Measurements from ENCODE around the gene SLCO4A1. TPM values are rescaled to one million over a fixed set of nuclear protein-coding genes. Genes with fewer than 3 reads are reported as not detected.
A peak's percentile ranks its signal among the peaks of the same experiment; 100 is the strongest.
"Not testable (repeated sequence)": the region's sequence is repeated elsewhere in the genome, so short reads cannot be mapped to it uniquely, and the experiment has no call there.

The SLCO4A1 gene
- total RNA-seq, 2 donors from 2014 or later, result 26.1 to 34.6 TPM

DNA sequence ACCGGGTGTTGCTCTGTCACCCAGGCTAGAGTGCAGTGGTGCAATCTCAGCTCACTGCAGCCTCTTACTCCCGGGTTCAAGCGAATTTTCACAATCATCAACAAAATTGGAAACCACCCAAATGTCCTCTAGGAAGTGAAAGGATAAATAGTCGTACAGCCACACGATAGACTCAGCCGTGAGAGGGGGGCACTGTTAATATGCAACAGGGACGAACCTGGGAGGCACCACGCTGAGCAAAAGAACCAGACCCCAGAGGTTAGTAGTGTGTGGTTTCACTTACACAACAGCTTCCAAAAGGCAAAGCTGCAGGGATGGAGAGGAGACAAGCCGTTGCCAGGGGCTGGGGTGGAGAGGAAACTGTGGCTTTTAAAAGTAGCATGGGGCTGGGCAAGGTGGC lies 36.2 kb downstream of the SLCO4A1 start:
- Mint-ChIP-seq H3K27ac (no peak overlapping the region), H3K4me1 (ENCODE audit: low read depth) (peaks cover 5% of the 10 kb centered on the region), H3K27me3 (ENCODE audit: low read depth) (no peaks in the 10 kb centered on the region), H3K4me3 (no peak overlapping the region), H3K9me3 (no peaks in the 10 kb centered on the region), H3K36me3 (ENCODE audit: insufficient read depth in 2 of 2) (peaks cover 0 to 2% of the 10 kb centered on the region in 2 donors)
- no peak for ATAC-seq (replicated peaks in 1 of 2)
- DNase-seq, result no peak

DNA sequence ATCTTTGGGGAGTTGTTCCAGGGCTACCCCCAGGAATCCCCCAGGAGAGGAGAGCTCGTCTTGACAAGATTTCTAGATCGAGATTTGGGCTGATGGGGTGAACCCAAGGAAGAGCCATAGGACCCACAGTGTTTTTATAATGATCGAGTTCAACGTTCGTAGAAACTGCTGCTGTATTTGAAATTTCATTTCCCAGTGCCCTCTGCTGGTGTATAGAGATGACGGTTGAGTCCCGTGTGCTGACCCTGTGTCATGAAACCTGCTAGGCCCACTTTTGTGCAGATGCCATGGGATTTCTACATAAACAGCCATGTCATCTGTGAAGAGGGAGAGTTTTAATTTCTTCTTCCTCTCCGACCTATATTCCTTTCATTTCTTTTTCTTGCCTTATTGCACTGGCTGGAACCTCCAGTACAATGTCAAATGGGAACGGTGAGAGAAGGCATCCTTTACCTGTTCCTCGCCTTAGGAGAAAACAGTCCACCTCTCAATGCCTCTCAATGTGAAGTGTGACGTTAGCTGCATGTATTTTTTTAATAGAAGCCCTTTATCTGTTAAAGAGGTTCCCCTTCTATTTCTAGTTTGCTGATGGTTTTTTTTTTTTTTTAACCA lies 37.8 kb downstream of the SLCO4A1 start:
- H3K27ac Mint-ChIP-seq, result no peak overlapping the region
- no peaks in the 10 kb centered on the region for H3K27me3 Mint-ChIP-seq (ENCODE audit: low read depth)
- peaks cover 0 to 2% of the 10 kb centered on the region in 2 donors for H3K36me3 Mint-ChIP-seq (ENCODE audit: insufficient read depth in 2 of 2)
- H3K4me1 Mint-ChIP-seq (ENCODE audit: low read depth), result peaks cover 5% of the 10 kb centered on the region
- H3K9me3 Mint-ChIP-seq, result no peaks in the 10 kb centered on the region
- ATAC-seq (replicated peaks in 1 of 2) (no peak), DNase-seq (no peak)
- H3K4me3 Mint-ChIP-seq, result no peak overlapping the region

DNA sequence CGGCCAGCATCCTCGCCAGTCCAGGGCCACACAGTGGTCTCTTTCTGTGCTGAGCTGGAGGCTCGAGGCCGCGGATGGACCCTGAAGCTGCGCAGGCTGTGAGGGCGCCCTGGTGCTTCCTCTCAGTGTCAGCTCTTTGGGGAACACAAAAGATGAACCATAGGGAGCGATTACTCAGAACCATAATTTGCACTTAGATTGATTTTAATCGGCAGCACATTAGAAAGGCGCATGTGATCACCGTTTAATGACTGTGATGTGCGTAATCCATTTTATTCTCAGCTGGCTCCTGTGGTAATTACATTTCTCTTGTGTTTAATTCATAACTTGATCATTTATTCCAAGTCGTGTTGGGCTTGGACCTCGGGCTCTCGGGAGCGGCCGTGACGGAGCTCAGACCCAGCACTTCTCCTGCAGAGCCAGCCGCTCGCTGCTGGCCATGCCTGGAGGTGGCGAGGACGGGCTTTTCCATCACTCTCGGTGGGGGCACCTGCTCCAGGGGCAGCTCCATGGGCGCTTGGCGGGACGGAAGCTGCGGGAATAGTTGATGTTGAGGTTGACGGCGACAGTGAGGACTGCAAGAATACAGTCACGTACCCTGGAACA lies 40.7 kb downstream of the SLCO4A1 start:
- H3K27me3 Mint-ChIP-seq (ENCODE audit: low read depth), result peaks cover 15% of the 10 kb centered on the region
- no peaks in the 10 kb centered on the region for H3K9me3 Mint-ChIP-seq
- H3K4me1 Mint-ChIP-seq (ENCODE audit: low read depth), result peaks cover 13% of the 10 kb centered on the region
- no peak for ATAC-seq (replicated peaks in 1 of 2)
- H3K36me3 Mint-ChIP-seq (ENCODE audit: insufficient read depth in 2 of 2), result peaks cover 0 to 2% of the 10 kb centered on the region in 2 donors
- no peak overlapping the region for H3K4me3 Mint-ChIP-seq
- no peak overlapping the region for H3K27ac Mint-ChIP-seq
- no peak for DNase-seq

DNA sequence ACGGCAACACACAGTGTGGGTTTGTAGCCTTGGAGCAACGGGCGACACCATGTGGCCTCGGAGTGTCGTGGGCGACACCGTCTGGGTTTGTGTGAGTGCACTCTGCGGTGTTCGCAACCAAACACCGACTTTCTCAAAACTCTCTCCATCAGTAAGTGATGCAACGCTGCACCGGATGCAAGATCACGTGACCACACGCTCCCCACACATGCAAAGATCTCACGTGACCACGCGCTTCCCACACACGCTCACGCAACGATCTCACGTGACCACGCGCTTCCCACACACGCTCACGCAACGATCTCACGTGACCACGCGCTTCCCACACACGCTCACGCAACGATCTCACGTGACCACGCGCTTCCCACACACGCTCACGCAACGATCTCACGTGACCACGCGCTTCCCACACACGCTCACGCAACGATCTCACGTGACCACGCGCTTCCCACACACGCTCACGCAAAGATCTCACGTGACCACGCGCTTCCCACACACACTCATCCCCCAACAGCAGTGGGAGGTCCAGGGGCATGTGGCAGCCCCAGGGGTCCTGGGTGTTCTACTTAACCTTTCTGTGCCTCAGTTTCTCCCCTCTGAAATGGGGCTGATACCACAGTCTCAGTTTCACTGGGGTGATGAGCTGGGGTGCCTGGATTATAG lies 41.5 kb downstream of the SLCO4A1 start:
- ATAC-seq (replicated peaks in 1 of 2); H3K4me3 Mint-ChIP-seq; H3K4me1 Mint-ChIP-seq (ENCODE audit: low read depth); H3K27ac Mint-ChIP-seq; H3K36me3 Mint-ChIP-seq (ENCODE audit: insufficient read depth in 2 of 2); H3K9me3 Mint-ChIP-seq; DNase-seq: not testable (repeated sequence)
- peaks cover 15% of the 10 kb centered on the region for H3K27me3 Mint-ChIP-seq (ENCODE audit: low read depth)

DNA sequence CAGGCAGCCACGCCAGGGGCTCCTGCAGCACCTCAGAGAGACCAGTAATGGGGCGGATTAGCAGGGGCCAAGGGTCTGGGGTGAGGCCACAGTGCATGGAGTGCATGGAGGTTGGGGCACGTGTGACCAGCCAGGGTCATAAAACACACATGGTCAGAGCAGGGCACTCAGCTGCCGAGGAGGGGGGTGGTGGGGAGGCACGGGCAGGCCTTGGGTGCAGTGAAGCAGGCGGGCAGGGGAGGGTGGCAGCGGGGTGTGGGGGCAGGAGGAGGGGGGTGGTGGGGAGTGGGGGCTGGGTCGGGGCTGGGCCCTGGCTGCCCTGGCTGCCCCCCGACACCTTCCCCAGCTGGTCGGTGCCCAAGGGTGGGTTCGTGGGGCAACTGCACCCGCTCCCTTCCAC lies 42.7 kb downstream of the SLCO4A1 start:
- DNase-seq (no peak), ATAC-seq (replicated peaks in 1 of 2) (no peak)
- Mint-ChIP-seq H3K9me3 (no peaks in the 10 kb centered on the region), H3K27ac (no peak overlapping the region), H3K36me3 (ENCODE audit: insufficient read depth in 2 of 2) (no peaks in the 10 kb centered on the region), H3K27me3 (ENCODE audit: low read depth) (peaks cover 15% of the 10 kb centered on the region), H3K4me1 (ENCODE audit: low read depth) (peaks cover 8% of the 10 kb centered on the region), H3K4me3 (no peak overlapping the region)

DNA sequence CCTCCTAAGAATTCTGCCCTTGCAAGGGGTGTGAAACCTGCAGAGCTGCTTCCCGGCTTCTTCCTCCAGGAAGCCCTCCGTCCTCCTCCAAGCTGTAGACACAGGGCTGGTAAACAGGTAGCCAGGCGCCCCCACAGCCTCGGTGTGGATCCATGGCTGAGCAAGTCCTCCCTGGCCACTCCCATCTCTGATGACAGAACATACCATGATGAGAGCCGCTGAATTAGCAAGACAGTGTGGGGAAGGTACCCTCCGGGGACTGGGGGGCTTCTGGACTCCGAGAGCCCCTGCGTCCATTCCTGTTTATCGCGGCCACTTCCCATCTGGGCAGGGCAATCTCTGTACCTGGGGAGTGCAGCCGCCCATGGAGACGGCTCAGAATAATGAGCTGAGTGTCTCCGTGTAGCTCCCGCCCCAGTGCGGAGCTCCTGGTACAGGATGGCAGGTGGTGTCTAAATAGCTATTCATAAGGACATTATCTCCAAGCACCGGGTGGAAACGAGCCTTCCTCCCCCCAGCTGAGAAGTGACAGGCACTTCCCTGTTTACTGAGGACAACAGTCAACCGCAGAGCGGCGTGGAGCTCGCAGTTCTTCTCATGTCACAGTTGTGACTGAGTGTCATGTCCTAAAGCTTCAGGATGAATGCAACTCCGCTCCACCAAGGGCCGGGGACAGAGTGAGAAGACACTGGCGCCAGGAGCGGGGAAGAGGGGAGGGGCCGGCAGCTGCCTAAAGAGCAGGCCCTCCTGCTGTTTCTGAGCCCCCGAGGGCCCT lies 43.7 kb downstream of the SLCO4A1 start:
- Mint-ChIP-seq H3K4me1 (ENCODE audit: low read depth) (peaks cover 8% of the 10 kb centered on the region), H3K27me3 (ENCODE audit: low read depth) (peaks cover 15% of the 10 kb centered on the region), H3K36me3 (ENCODE audit: insufficient read depth in 2 of 2) (no peaks in the 10 kb centered on the region), H3K27ac (no peak overlapping the region), H3K9me3 (no peaks in the 10 kb centered on the region), H3K4me3 (peak overlapping the region in 1 of 2 donors; percentile 35)
- DNase-seq (no peak), ATAC-seq (replicated peaks in 1 of 2) (peak; percentile 26 to 43)

GRCh38 chr20:62686869-62687830 lies 44.8 kb downstream of the SLCO4A1 start:
- Mint-ChIP-seq H3K27me3 (ENCODE audit: low read depth) (peaks cover 15% of the 10 kb centered on the region), H3K27ac (no peak overlapping the region), H3K36me3 (ENCODE audit: insufficient read depth in 2 of 2) (no peaks in the 10 kb centered on the region), H3K9me3 (no peaks in the 10 kb centered on the region), H3K4me1 (ENCODE audit: low read depth) (peaks cover 14% of the 10 kb centered on the region), H3K4me3 (no peak overlapping the region)
- DNase-seq, result no peak
- no peak for ATAC-seq (replicated peaks in 1 of 2)

GRCh38 chr20:62688083-62688482 lies 45.8 kb downstream of the SLCO4A1 start:
- H3K27me3 Mint-ChIP-seq (ENCODE audit: low read depth), result peaks cover 15% of the 10 kb centered on the region

DNA sequence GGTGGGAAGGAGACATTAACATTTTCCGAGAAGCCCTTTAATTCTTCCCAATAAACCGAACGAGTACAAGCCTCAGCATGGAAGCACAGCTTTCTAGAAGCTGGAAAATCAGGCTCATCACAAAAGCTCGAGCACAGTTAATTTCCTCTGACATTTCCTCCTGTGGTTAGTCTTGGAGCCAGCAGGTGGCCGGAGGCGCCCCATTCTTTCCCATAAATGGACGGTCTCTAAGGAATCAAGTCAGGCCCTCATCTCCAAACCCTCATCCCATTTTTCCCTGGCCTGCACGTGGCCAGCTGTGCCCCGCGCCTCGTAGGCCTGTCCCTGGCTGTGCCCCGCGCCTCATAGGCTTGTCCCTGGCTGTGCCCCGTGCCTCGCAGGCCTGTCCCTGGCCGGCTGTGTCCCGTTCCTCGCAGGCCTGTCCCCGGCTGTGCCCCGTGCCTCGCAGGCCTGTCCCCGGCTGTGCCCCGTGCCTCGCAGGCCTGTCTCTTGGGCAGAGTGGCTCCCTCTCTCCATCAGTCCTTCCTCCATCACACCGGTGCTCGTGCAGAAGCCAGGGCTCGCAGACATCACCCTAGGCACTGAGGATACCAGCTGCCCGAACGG lies 46.7 kb downstream of the SLCO4A1 start:
- Mint-ChIP-seq H3K4me1 (ENCODE audit: low read depth) (peaks cover 14% of the 10 kb centered on the region), H3K4me3 (no peak overlapping the region), H3K36me3 (ENCODE audit: insufficient read depth in 2 of 2) (no peaks in the 10 kb centered on the region), H3K9me3 (no peaks in the 10 kb centered on the region), H3K27me3 (ENCODE audit: low read depth) (peaks cover 15% of the 10 kb centered on the region), H3K27ac (no peak overlapping the region)
- ATAC-seq (replicated peaks in 1 of 2) (no peak), DNase-seq (no peak)

More at GRCh38 chr20:62688083-62688482, 45.8 kb downstream of the SLCO4A1 start:
- no peaks in the 10 kb centered on the region for H3K36me3 Mint-ChIP-seq (ENCODE audit: insufficient read depth in 2 of 2)
- H3K4me1 Mint-ChIP-seq (ENCODE audit: low read depth), result peaks cover 14% of the 10 kb centered on the region
- no peak for ATAC-seq (replicated peaks in 1 of 2)
- no peak overlapping the region for H3K27ac Mint-ChIP-seq
- no peak for DNase-seq
- H3K4me3 Mint-ChIP-seq, result no peak overlapping the region
- H3K9me3 Mint-ChIP-seq, result no peaks in the 10 kb centered on the region

- Mint-ChIP-seq H3K27me3 (ENCODE audit: low read depth) (peaks cover 15% of the 10 kb centered on the region), H3K36me3 (ENCODE audit: insufficient read depth in 2 of 2) (no peaks in the 10 kb centered on the region), H3K27ac (no peak overlapping the region), H3K4me3 (no peak overlapping the region), H3K9me3 (no peaks in the 10 kb centered on the region), H3K4me1 (ENCODE audit: low read depth) (peaks cover 14% of the 10 kb centered on the region)
- ATAC-seq (replicated peaks in 1 of 2) (no peak), DNase-seq (no peak)
Measured at GRCh38 chr20:62689861-62690260, 47.6 kb downstream of the SLCO4A1 start.

GRCh38 chr20:62690261-62690820 lies 48.0 kb downstream of the SLCO4A1 start:
- peaks cover 15% of the 10 kb centered on the region for H3K27me3 Mint-ChIP-seq (ENCODE audit: low read depth)
- peaks cover 14% of the 10 kb centered on the region for H3K4me1 Mint-ChIP-seq (ENCODE audit: low read depth)
- DNase-seq, result no peak
- no peak overlapping the region for H3K27ac Mint-ChIP-seq
- H3K36me3 Mint-ChIP-seq (ENCODE audit: insufficient read depth in 2 of 2), result no peaks in the 10 kb centered on the region
- H3K9me3 Mint-ChIP-seq, result no peaks in the 10 kb centered on the region
- ATAC-seq (replicated peaks in 1 of 2), result no peak
- no peak overlapping the region for H3K4me3 Mint-ChIP-seq

- Mint-ChIP-seq H3K27me3 (ENCODE audit: low read depth) (peaks cover 8% of the 10 kb centered on the region), H3K9me3 (no peaks in the 10 kb centered on the region), H3K4me3 (no peak overlapping the region), H3K27ac (no peak overlapping the region), H3K4me1 (ENCODE audit: low read depth) (peaks cover 6% of the 10 kb centered on the region), H3K36me3 (ENCODE audit: insufficient read depth in 2 of 2) (no peaks in the 10 kb centered on the region)
- DNase-seq, result no peak
- no peak for ATAC-seq (replicated peaks in 1 of 2)
Measured at GRCh38 chr20:62691487-62691886, 49.2 kb downstream of the SLCO4A1 start.

Data from activated T-cell treated with anti-CD3 and anti-CD28 coated beads, Interleukin-2, amount 50 U/mL, for 72 hours (primary cell).